IMR-90 (cell line): Measurements from ENCODE around the gene STK32A. TPM values are rescaled to one million over a fixed set of nuclear protein-coding genes. Genes with fewer than 3 reads are reported as not detected.

Experiments used
- ATAC-seq: fragments of 200-7000 bp; cut with Tn5 transposase; 2 replicates; pipeline ENCODE4 v1.9.1; 2020; ENCODE audit warnings: low read depth, mild to moderate bottlenecking, moderate library complexity
- BruUV-seq: library from RNA; stranded (reverse); fragments of 400-500 nt; replicated peaks from 2 replicates; lab custom pipeline; 2021; lab: Mats Ljungman, UMichigan
- CTCF ChIA-PET: fragments of 300-600 bp; formaldehyde crosslinking; extraction: SDS; loops from one replicate; lab custom pipeline; 2021; ENCODE audit warnings: antibody characterized with exemption; lab: Yijun Ruan, JAX
- POLR2A ChIA-PET: fragments of 300-600 bp; sonication (Branson Sonifier 250); formaldehyde crosslinking; loops from one replicate; lab custom pipeline; 2022; ENCODE audit warnings: antibody characterized with exemption; ENCODE audit not compliant: unreplicated experiment; lab: Charles Lee
- DNase-seq: peaks from one replicate; pipeline ENCODE4 v3.0.0; 2013
- H2AFZ ChIP-seq: replicated peaks from 2 replicates; pipeline ENCODE3; 2013; ENCODE audit warnings: low read length, mild to moderate bottlenecking; ENCODE audit not compliant: poor library complexity
- H2AK5ac ChIP-seq: 2 replicates; pipeline ENCODE4 v1.6.1; 2013; ENCODE audit warnings: low read depth, low read length, inconsistent platforms
- H2AK9ac ChIP-seq: replicated peaks from 2 replicates; pipeline ENCODE3; 2013; ENCODE audit warnings: mild to moderate bottlenecking, low read depth, low read length, moderate library complexity; ENCODE audit not compliant: poor library complexity
- H2BK120ac ChIP-seq: 2 replicates; pipeline ENCODE4 v1.6.1; 2013; ENCODE audit warnings: low read depth, low read length, inconsistent platforms
- H2BK15ac ChIP-seq: 3 replicates; pipeline ENCODE4 v1.6.1; 2013; ENCODE audit warnings: low read depth, low read length, inconsistent platforms
- H2BK20ac ChIP-seq: 2 replicates; pipeline ENCODE4 v1.6.1; 2013; ENCODE audit warnings: low read depth, mild to moderate bottlenecking, inconsistent platforms, low read length, moderate library complexity
- H2BK5ac ChIP-seq: 2 replicates; pipeline ENCODE4 v1.6.1; 2013; ENCODE audit warnings: mild to moderate bottlenecking, low read depth, low read length, inconsistent platforms; ENCODE audit not compliant: poor library complexity, severe bottlenecking
- H3K14ac ChIP-seq: replicated peaks from 2 replicates; pipeline ENCODE4 v1.6.1; 2013; ENCODE audit warnings: low read depth, low read length, inconsistent platforms
- H3K18ac ChIP-seq: 2 replicates; pipeline ENCODE4 v1.6.1; 2013; ENCODE audit warnings: low read depth, low read length, control low read depth
- H3K23ac ChIP-seq: 2 replicates; pipeline ENCODE4 v1.6.1; 2013; ENCODE audit warnings: low read depth, low read length, inconsistent platforms
- H3K27ac ChIP-seq: 2 replicates; pipeline ENCODE4 v1.5.1; 2013; ENCODE audit warnings: mild to moderate bottlenecking, control low read depth, low read length; ENCODE audit not compliant: insufficient read depth
- H3K27me3 ChIP-seq: 2 replicates; pipeline ENCODE4 v1.6.1; 2013; ENCODE audit warnings: low read length; ENCODE audit not compliant: control insufficient read depth, insufficient read depth
- H3K36me3 ChIP-seq: 2 replicates; pipeline ENCODE4 v1.6.1; 2013; ENCODE audit warnings: low read length, mixed read lengths; ENCODE audit not compliant: control insufficient read depth, insufficient read depth
- H3K4ac ChIP-seq: 2 replicates; pipeline ENCODE4 v1.6.1; 2013; ENCODE audit warnings: low read depth, low read length, inconsistent platforms
- H3K4me1 ChIP-seq: 2 replicates; pipeline ENCODE4 v1.6.1; 2013; ENCODE audit warnings: low read length, mixed read lengths; ENCODE audit not compliant: control insufficient read depth, insufficient read depth
- H3K4me2 ChIP-seq: 2 replicates; pipeline ENCODE4 v1.6.1; 2013; ENCODE audit warnings: low read depth, mild to moderate bottlenecking, control low read depth, low read length, moderate library complexity
- H3K4me3 ChIP-seq: 2 replicates; pipeline ENCODE4 v1.5.1; 2013; ENCODE audit warnings: low read depth, mild to moderate bottlenecking, control low read depth, low read length, moderate library complexity; ENCODE audit not compliant: insufficient read depth
- H3K56ac ChIP-seq: 2 replicates; pipeline ENCODE4 v1.6.1; 2013; ENCODE audit warnings: low read length, inconsistent platforms; ENCODE audit not compliant: insufficient read depth; ENCODE audit errors: extremely low read depth
- H3K79me1 ChIP-seq, 2 experiments: 2 replicates each; pipeline ENCODE4 v1.6.1; 2013; ENCODE audit warnings: low read length in 2 of 2, inconsistent platforms in 1 of 2, low read depth in 1 of 2
- H3K9ac ChIP-seq: 2 replicates; pipeline ENCODE4 v1.6.1; 2013; ENCODE audit warnings: low read depth, low read length, control low read depth
- H3K9me1 ChIP-seq: 2 replicates; pipeline ENCODE4 v1.6.1; 2013; ENCODE audit warnings: low read length, inconsistent platforms; ENCODE audit not compliant: insufficient read depth
- H3K9me3 ChIP-seq: 2 replicates; pipeline ENCODE4 v1.6.1; 2013; ENCODE audit warnings: low read length; ENCODE audit not compliant: control insufficient read depth, insufficient read depth
- H4K20me1 ChIP-seq: 2 replicates; pipeline ENCODE4 v1.6.1; 2013; ENCODE audit warnings: low read length, inconsistent platforms; ENCODE audit not compliant: insufficient read depth
- H4K5ac ChIP-seq: 2 replicates; pipeline ENCODE4 v1.6.1; 2013; ENCODE audit warnings: mild to moderate bottlenecking, low read depth, low read length, control low read depth
- H4K8ac ChIP-seq, 2 experiments: 2 replicates each; pipeline ENCODE4 v1.6.1; 2013; ENCODE audit warnings: low read depth in 2 of 2, low read length in 2 of 2, control low read depth in 1 of 2, inconsistent platforms in 1 of 2
- H4K91ac ChIP-seq: 2 replicates; pipeline ENCODE4 v1.6.1; 2013; ENCODE audit warnings: low read depth, low read length, inconsistent platforms; ENCODE audit not compliant: insufficient read depth
- BHLHE40 ChIP-seq: fragments of 150-350 bp; IDR thresholded peaks from 2 replicates; pipeline ENCODE4 v1.6.1; 2016; ENCODE audit warnings: mild to moderate bottlenecking, low read depth, low read length
- CEBPB ChIP-seq: IDR thresholded peaks from 2 replicates; pipeline ENCODE4 v1.6.1; 2012; ENCODE audit warnings: low read depth, low read length, improper control_type of control experiment
- CHD1 ChIP-seq: IDR thresholded peaks from 2 replicates; pipeline ENCODE4 v1.6.1; 2012; ENCODE audit warnings: low read depth, low read length, improper control_type of control experiment
- CTCF ChIP-seq: conservative IDR thresholded peaks from 2 replicates; pipeline ENCODE4 v1.5.1; 2012; ENCODE audit warnings: mild to moderate bottlenecking, low read depth, low read length, improper control_type of control experiment
- ELK1 ChIP-seq: fragments of 150-350 bp; IDR thresholded peaks from 2 replicates; pipeline ENCODE4 v1.6.1; 2016; ENCODE audit warnings: low read depth, mild to moderate bottlenecking, low read length, moderate library complexity, borderline replicate concordance
- FOS ChIP-seq: fragments of 150-350 bp; IDR thresholded peaks from 2 replicates; pipeline ENCODE4 v1.6.1; 2016; ENCODE audit warnings: low read depth, low read length
- MAFK ChIP-seq: IDR thresholded peaks from 2 replicates; pipeline ENCODE4 v1.6.1; 2012; ENCODE audit warnings: low read depth, low read length, improper control_type of control experiment
- MAZ ChIP-seq: IDR thresholded peaks from 2 replicates; pipeline ENCODE4 v1.6.1; 2012; ENCODE audit warnings: low read depth, mild to moderate bottlenecking, low read length, improper control_type of control experiment, moderate library complexity, borderline replicate concordance
- MXI1 ChIP-seq: IDR thresholded peaks from 2 replicates; pipeline ENCODE4 v1.6.1; 2012; ENCODE audit warnings: low read depth, mild to moderate bottlenecking, low read length, moderate library complexity, borderline replicate concordance
- NFE2L2 ChIP-seq: fragments of 150-350 bp; IDR thresholded peaks from 2 replicates; pipeline ENCODE4 v1.6.1; 2016; ENCODE audit warnings: low read depth, mild to moderate bottlenecking, low read length
- POLR2A ChIP-seq: IDR thresholded peaks from 2 replicates; pipeline ENCODE4 v1.6.1; 2012; ENCODE audit warnings: mild to moderate bottlenecking, low read depth, low read length
- RAD21 ChIP-seq: IDR thresholded peaks from 2 replicates; pipeline ENCODE4 v1.6.1; 2012; ENCODE audit warnings: low read length, improper control_type of control experiment
- RCOR1 ChIP-seq: IDR thresholded peaks from 2 replicates; pipeline ENCODE4 v1.6.1; 2012; ENCODE audit warnings: mild to moderate bottlenecking, low read length, improper control_type of control experiment; ENCODE audit not compliant: insufficient replicate concordance
- RFX5 ChIP-seq: IDR thresholded peaks from 2 replicates; pipeline ENCODE4 v1.8.0; 2012; ENCODE audit warnings: low read depth, mild to moderate bottlenecking, low read length, moderate library complexity
- SMC3 ChIP-seq: fragments of 150-350 bp; IDR thresholded peaks from 2 replicates; pipeline ENCODE4 v1.6.1; 2016; ENCODE audit warnings: low read depth, mild to moderate bottlenecking, antibody characterized with exemption, low read length, moderate library complexity
- USF2 ChIP-seq: fragments of 150-350 bp; IDR thresholded peaks from 2 replicates; pipeline ENCODE4 v1.6.1; 2017; ENCODE audit warnings: mild to moderate bottlenecking, antibody characterized with exemption, low read length, low read depth
- WGBS, 2 experiments: methylation state at CpG; one replicate each; pipeline versions ENCODE4 v1.1.5 to v1.1.7; 2013; ENCODE audit warnings: missing lambda C conversion rate in 2 of 2; ENCODE audit not compliant: insufficient read length in 1 of 2; ENCODE audit errors: extremely low coverage in 2 of 2; 5-methylcytosine and 5-hydroxymethylcytosine counted together
- dilution Hi-C: fragments of 300-500 bp; cut with HindIII; formaldehyde crosslinking; loops from one replicate; pipeline ENCODE4 v1.14.3; 2018; ENCODE audit warnings: low sequenced_read_pairs; ENCODE audit not compliant: unreplicated experiment
- in situ Hi-C: fragments of 300-500 bp; cut with MboI; formaldehyde crosslinking; loops from 3 replicates; pipeline ENCODE4 v1.14.3; 2019; ENCODE audit warnings: low sequenced_read_pairs, inconsistent platforms, mixed read lengths
- intact Hi-C: fragments of 100-400 bp; cut with micrococcal nuclease; formaldehyde crosslinking; loops from 2 replicates; pipeline ENCODE4 v1.10.0; 2022
- polyA plus RNA-seq, 3 experiments: library from polyadenylated mRNA; depleted of rRNA; stranded (reverse); fragments of >200 nt; gene quantifications; 2 replicates each; pipeline ENCODE4 v1.2.3, GENCODE V29; 2012; ENCODE audit warnings: low replicate concordance in 1 of 3
- total RNA-seq: library from RNA; depleted of rRNA; stranded (reverse); fragments of >200 nt; gene quantifications from 2 replicates; pipeline ENCODE4 v1.2.3, GENCODE V29; 2012

STK32A gene
- total and polyA plus RNA-seq, 2 of the 4 experiments (the other 2 are of a cell fraction) = 0.12 to 0.18 TPM

- in situ Hi-C loops = no loop called here
- Histone ChIP-seq H3K56ac (no peak overlapping the region), H4K8ac (no peak overlapping the region), H3K27ac (no peak overlapping the region), H4K5ac (no peak overlapping the region), H3K27me3 (no peaks in the 10 kb centered on the region), H3K36me3 (no peaks in the 10 kb centered on the region), H4K20me1 (no peaks in the 10 kb centered on the region), H2AK9ac (no peak overlapping the region), H3K9me1 (no peaks in the 10 kb centered on the region), H3K4me1 (no peaks in the 10 kb centered on the region), H2BK120ac (no peak overlapping the region), H3K4me2 (no peak overlapping the region), H3K23ac (no peak overlapping the region), H3K79me1 (no peaks in the 10 kb centered on the region), H2BK20ac (no peak overlapping the region), H2AFZ (no peak overlapping the region), H2BK5ac (no peak overlapping the region), H3K18ac (no peak overlapping the region), H2BK15ac (no peak overlapping the region), H3K14ac (no peak overlapping the region), H3K9ac (no peak overlapping the region), H3K4ac (no peak overlapping the region), H3K4me3 (no peak overlapping the region), H3K9me3 (no peaks in the 10 kb centered on the region; the same call in 1 of the 2 replicates), H4K91ac (no peak overlapping the region), H2AK5ac (no peak overlapping the region)
- no peak for TF ChIP-seq NFE2L2
- TF ChIP-seq CEBPB = no peak
- no peak for TF ChIP-seq RCOR1
- no peak for TF ChIP-seq POLR2A
- TF ChIP-seq RFX5 = no peak
- no peak for TF ChIP-seq SMC3
- TF ChIP-seq MAFK = no peak
- no peak for TF ChIP-seq MAZ
- no peak for TF ChIP-seq FOS
- no peak for TF ChIP-seq MXI1
- no peak for TF ChIP-seq ELK1
- TF ChIP-seq CHD1 = no peak
- TF ChIP-seq BHLHE40 = no peak
- no peak for TF ChIP-seq CTCF
- no peak for TF ChIP-seq USF2
- TF ChIP-seq RAD21 = no peak
- ATAC-seq (no peak), DNase-seq (no peak)
- dilution Hi-C loops = no loop called here
- intact Hi-C loops = loop anchor here (5.0 kb wide), 1 partner anchor 725 kb away; no protein-coding TSS in a partner anchor
- ChIA-PET POLR2A (no interaction called here), CTCF (interaction anchor here (2.7 kb wide), 1 partner anchor 9 kb away, joined by 36 read pairs; no protein-coding TSS in a partner anchor)
- no TSS peak for BruUV-seq
- 80% methylated on average over 1 of the region's 1 CpG; no CpG with 5 or more reads in 1 of the 2 experiments for WGBS, 2 experiments
Observed at GRCh38 chr5:147187099-147187540, 47.7 kb upstream of the STK32A start.
